Choroid plexus epithelial cell (primary cell): ENCODE results near the gene COQ9.
"Not testable (repeated sequence)": the region's sequence is repeated elsewhere in the genome, so short reads cannot be mapped to it uniquely, and the experiment has no call there.

Experiments used
- DNase-seq: peaks from one replicate; pipeline ENCODE4 v3.0.0-alpha.2; 2010; ENCODE audit warnings: low read depth
- H3K4me3 ChIP-seq: 2 replicates; pipeline ENCODE4 v1.5.1; 2011; ENCODE audit warnings: low read depth, mild to moderate bottlenecking, control low read depth, low read length, moderate library complexity
- CTCF ChIP-seq: conservative IDR thresholded peaks from 2 replicates; pipeline ENCODE4 v1.5.1; 2011; ENCODE audit warnings: low read depth, mild to moderate bottlenecking, control low read depth, inconsistent platforms, low read length, moderate library complexity

COQ9 gene

DNA sequence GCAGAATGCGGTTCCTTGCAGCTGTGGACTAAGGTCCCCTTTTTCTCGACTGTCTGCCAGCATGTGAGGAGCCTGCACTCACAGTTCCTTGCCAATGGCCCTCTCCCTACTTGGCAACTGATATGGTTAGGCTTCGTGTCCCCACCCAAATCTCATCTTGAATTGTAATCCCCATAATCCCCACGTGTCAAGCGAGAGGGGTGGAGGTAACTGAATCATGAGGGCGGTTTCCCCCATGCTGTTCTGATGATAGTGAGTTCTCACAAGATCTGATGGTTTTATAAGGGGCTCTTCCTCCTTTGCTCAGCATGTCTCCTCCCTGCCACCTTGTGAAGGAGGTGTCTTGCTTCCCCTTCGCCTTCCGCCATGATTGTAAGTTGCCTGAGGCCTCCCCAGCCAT is 20.0 kb upstream of the COQ9 start:
- no peak for DNase-seq
- no peak for TF ChIP-seq CTCF

GRCh38 chr16:57427824-57428223 is 19.5 kb upstream of the COQ9 start:
- DNase-seq = no peak
- no peak overlapping the region for H3K4me3 ChIP-seq
- no peak for TF ChIP-seq CTCF

More for the DNA sequence above, 20.0 kb upstream of the COQ9 start:
- H3K4me3 ChIP-seq = no peak overlapping the region

GRCh38 chr16:57430955-57431354 is 16.3 kb upstream of the COQ9 start:
- DNase-seq = no peak
- TF ChIP-seq CTCF = no peak
- no peak overlapping the region for H3K4me3 ChIP-seq

GRCh38 chr16:57432505-57432904 is 14.8 kb upstream of the COQ9 start:
- no peak for TF ChIP-seq CTCF
- DNase-seq = no peak
- H3K4me3 ChIP-seq = no peak overlapping the region

DNA sequence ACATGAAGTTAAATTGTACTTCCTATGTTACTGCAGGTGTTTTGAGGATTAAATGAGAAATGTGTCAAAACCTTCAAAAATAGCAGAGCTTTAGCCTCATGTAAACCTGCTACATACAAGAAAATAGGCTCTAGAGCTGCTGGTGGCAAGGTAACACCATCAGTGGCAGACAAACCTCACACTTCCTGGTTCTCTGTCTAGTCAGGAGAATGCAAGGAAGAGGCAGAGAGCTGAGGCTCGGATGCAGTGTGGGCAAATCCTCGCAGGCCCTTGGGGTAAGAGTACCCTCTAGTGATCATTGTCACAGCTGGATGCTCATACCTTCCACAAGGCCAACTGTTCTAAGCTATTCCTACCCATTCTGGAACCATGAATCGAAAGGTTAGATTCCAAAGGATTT is 14.3 kb upstream of the COQ9 start:
- H3K4me3 ChIP-seq = no peak overlapping the region
- no peak for DNase-seq
- no peak for TF ChIP-seq CTCF

DNA sequence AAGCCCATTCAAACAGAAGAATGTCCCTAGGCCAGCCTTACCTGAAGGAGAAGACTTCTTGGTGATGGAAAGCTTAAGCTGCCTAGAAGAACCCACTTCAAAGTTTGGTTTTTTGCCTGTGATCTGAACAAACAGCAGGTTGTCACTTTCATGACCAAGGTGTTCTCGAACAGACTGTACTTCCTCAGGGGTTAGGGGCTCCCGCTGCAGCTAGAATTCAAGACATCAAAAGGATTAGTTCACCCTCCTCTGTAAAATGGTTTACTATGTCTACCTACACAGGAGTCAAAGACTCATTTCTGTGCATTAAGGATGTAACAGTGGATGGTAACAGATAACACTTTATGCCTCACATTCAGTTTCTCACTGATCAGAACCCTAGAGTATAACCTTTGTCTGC is 13.3 kb upstream of the COQ9 start:
- no peak for DNase-seq
- no peak overlapping the region for H3K4me3 ChIP-seq
- no peak for TF ChIP-seq CTCF

GRCh38 chr16:57435838-57436237 is 11.4 kb upstream of the COQ9 start:
- no peak overlapping the region for H3K4me3 ChIP-seq
- TF ChIP-seq CTCF = no peak
- DNase-seq = no peak

GRCh38 chr16:57439947-57440346 is 7.3 kb upstream of the COQ9 start:
- DNase-seq, H3K4me3 ChIP-seq: not testable (repeated sequence)

- not testable (repeated sequence) for DNase-seq, H3K4me3 ChIP-seq
Observed at GRCh38 chr16:57440551-57440950, 6.7 kb upstream of the COQ9 start.
